Measurements from ENCODE around the gene SCAMP1.

The SCAMP1 gene

GRCh38 chr5:78497573-78498533 lies 137.4 kb downstream of the SCAMP1 start:
- DNase-seq = no peak

GRCh38 chr5:78499485-78499884 lies 139.1 kb downstream of the SCAMP1 start:
- no peak for DNase-seq

- no peak for DNase-seq
Measured at GRCh38 chr5:78500028-78500427, 139.6 kb downstream of the SCAMP1 start.

- DNase-seq = no peak
Measured at GRCh38 chr5:78500871-78501270, 140.5 kb downstream of the SCAMP1 start.

- DNase-seq = no peak
Measured at GRCh38 chr5:78501411-78502352, 141.3 kb downstream of the SCAMP1 start.

- DNase-seq = no peak
Measured at GRCh38 chr5:78503958-78504653, 143.7 kb downstream of the SCAMP1 start.

- DNase-seq = no peak
Measured at GRCh38 chr5:78504704-78505677, 144.6 kb downstream of the SCAMP1 start.

- DNase-seq = no peak
Measured at GRCh38 chr5:78505860-78506259, 145.4 kb downstream of the SCAMP1 start.

GRCh38 chr5:78506261-78507024 lies 146.0 kb downstream of the SCAMP1 start:
- DNase-seq = no peak

GRCh38 chr5:78507531-78507930 lies 147.1 kb downstream of the SCAMP1 start:
- DNase-seq = no peak

- DNase-seq = no peak
Measured at GRCh38 chr5:78508186-78508765, 147.9 kb downstream of the SCAMP1 start.

GRCh38 chr5:78509145-78509865 lies 148.9 kb downstream of the SCAMP1 start:
- no peak for DNase-seq

- peak; percentile 8 for DNase-seq
Measured at GRCh38 chr5:78509884-78510769, 149.7 kb downstream of the SCAMP1 start.

GRCh38 chr5:78511121-78511906 lies 150.9 kb downstream of the SCAMP1 start:
- DNase-seq = no peak

GRCh38 chr5:78512435-78512834 lies 152.0 kb downstream of the SCAMP1 start:
- no peak for DNase-seq

GRCh38 chr5:78513441-78513840 lies 153.0 kb downstream of the SCAMP1 start:
- DNase-seq = no peak

GRCh38 chr5:78514427-78515330 lies 154.3 kb downstream of the SCAMP1 start:
- no peak for DNase-seq

Measured in stimulated activated CD4-positive, alpha-beta T cell treated with anti-CD3 and anti-CD28 coated beads, Interleukin-12 subunit alpha, Interleukin-12 subunit beta, amount 100 ng/mL, for 4 hours (primary cell).